ENCODE data around the gene FAM241A.
"Not testable (repeated sequence)": the region's sequence is repeated elsewhere in the genome, so short reads cannot be mapped to it uniquely, and the experiment has no call there.

FAM241A gene

GRCh38 chr4:112176596-112176995, 31.3 kb downstream of the FAM241A start:
- no peak for DNase-seq

DNA sequence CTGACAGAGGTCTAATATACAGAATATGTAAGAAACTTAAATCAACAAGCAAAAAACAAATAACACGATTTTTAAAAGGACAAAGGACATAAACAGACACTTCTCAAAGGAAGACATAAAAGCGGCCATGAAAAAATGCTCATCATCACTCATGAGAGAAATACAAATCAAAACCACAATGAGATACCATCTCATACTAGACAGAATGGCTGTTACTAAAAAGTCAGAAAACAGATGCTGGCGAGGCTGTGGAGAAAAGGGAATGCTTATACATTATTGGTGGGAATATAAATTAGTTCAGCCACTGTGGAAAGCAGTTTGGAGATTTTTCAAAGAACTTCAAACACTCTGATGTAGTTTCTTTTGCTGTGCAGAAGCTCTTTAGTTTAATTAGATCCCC, 33.5 kb downstream of the FAM241A start:
- not testable (repeated sequence) for DNase-seq

GRCh38 chr4:112181358-112182000, 36.2 kb downstream of the FAM241A start:
- DNase-seq: no peak

- DNase-seq: no peak
Observed at GRCh38 chr4:112182604-112183003, 37.4 kb downstream of the FAM241A start.

DNA sequence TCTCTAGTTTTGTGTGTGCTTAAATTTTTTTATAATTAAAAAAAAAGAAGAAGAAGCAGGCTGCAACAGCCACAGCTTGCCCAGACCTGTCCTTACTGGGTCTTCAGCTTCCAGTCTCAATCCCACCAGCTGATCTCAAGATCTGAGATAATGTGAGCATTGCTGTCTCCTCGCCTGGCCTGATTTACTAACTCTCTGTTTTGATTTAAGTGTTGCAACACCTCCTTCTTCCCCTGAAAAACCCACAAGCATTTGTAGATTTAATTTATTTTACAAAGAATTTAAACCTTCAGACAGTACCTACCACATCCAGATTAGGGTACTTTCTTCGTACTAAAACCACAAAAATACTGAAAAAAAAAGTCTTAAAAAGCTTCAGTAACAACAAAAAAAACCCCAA, 38.0 kb downstream of the FAM241A start:
- no peak for DNase-seq

DNA sequence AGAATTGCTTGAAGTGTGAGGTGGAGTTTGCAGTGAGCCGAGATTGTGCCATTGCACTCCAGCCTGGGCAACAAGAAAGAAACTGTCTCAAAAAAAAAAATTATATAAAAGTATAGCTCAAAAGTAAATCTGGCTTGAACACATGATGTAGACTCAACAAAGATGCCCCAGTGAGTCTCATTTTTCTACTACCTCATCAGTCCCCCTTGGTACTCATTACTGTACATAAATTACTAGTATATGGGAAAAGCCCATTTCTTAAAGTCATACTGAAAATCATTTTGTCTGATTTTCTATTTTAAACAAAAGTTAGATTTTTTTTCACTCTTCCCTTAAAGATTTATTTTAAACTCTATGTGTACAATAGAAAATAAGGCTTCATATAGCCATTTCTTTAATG, 39.2 kb downstream of the FAM241A start:
- DNase-seq: no peak

- no peak for DNase-seq
Observed at GRCh38 chr4:112185334-112185733, 40.1 kb downstream of the FAM241A start.

GRCh38 chr4:112185740-112186670, 40.8 kb downstream of the FAM241A start:
- no peak for DNase-seq

- no peak for DNase-seq
Observed at GRCh38 chr4:112189754-112190153, 44.5 kb downstream of the FAM241A start.

- DNase-seq: no peak
Observed at GRCh38 chr4:112190684-112191083, 45.4 kb downstream of the FAM241A start.

GRCh38 chr4:112196461-112196860, 51.2 kb downstream of the FAM241A start:
- DNase-seq: no peak

- DNase-seq: no peak
Observed at GRCh38 chr4:112199041-112199440, 53.8 kb downstream of the FAM241A start.

GRCh38 chr4:112201915-112202505, 56.8 kb downstream of the FAM241A start:
- DNase-seq: no peak

GRCh38 chr4:112203593-112203992, 58.3 kb downstream of the FAM241A start:
- no peak for DNase-seq

- DNase-seq: no peak
Observed at GRCh38 chr4:112206431-112206830, 61.2 kb downstream of the FAM241A start.

DNA sequence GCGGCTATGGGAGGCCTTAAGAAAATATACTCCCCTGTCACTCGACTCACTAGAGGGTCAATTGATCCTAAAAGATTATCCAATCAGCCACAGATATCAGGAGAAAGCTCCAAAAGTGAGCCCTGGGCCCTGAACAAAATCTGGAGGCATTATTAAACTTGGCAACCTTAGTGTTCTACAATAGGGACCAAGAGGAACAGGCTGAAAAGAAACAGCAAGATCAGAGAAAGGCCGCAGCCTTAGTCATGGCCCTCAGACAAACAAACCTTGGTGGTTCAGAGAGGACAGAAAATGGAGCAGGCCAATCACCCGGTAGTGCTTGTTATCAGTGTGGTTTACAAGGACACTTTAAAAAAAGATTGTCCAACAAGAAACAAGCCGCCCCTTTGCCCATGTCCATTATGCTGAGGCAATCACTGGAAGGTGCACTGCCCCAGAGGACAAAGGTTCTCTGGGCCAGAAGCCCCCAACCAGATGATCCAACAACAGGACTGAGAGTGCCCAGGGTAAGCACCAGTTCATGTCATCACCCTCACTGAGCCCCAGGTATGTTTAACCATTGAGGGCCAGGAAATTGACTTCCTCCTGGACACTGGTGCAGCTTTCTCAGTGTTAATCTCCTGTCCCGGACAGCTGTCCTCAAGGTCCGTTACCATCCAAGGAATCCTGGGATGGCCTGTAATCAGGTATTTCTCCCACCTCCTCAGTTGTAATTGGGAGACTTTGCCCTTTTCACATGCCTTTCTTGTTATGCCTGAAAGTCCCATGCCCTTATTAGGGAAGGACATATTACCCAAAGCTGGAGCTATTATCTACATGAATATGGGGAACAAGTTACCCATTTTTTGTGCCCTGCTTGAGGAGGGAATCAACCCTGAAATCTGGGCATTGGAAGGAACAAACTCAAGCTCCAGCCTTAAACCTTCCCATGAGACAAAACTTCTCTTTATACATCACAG, 63.2 kb downstream of the FAM241A start:
- DNase-seq: not testable (repeated sequence)

- no peak for DNase-seq
Observed at GRCh38 chr4:112210777-112211176, 65.5 kb downstream of the FAM241A start.

DNA sequence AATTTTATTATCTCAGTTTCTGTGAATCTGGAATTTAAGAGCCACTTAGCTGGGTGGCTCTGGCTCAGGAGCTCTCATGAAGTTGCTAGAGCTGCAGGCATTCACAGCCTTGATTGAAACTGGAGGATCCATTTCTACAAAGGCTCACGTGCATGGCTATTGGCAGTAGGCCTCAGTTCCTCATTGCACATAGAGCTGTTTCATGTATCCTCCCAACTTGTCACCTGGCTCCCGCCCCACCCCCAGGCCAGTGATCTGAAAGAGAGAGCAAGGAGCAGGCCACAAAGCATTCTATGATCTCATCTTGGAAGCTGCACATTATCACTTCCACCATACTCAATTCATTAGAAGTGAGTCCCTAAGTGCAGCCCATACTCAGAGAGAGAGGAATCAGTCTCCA, 67.8 kb downstream of the FAM241A start:
- no peak for DNase-seq

DNA sequence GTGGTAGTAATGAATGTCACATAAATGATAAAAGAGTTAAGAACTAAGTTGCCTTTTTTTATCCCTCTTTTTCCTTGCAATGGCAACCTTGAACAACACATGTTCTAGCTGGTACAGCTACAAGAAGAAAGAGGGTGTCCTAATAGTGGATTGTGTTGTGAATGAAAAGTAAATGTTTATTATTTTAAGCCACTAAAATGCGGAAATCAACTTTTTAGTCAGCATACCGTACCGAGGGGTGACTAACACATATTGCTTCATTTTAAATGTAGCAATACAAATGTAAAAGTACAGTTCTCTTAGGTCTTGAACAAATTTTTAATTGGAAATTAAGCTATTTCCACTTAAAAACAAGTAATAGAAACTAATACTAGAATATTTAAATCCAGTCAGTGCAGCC, 68.6 kb downstream of the FAM241A start:
- DNase-seq: no peak

GRCh38 chr4:112214390-112215264, 69.4 kb downstream of the FAM241A start:
- no peak for DNase-seq

GRCh38 chr4:112219826-112220366, 74.6 kb downstream of the FAM241A start:
- no peak for DNase-seq

All from NCI-H1417 treated with DMSO at 0.1 percent for 48 hours (cell line).